ENCODE measurements around the gene SIAE. TPM values are rescaled to one million over a fixed set of nuclear protein-coding genes. Genes with fewer than 3 reads are reported as not detected.

The SIAE gene
- total RNA-seq, 1 experiment from 2014 or later, result 8.4 TPM

- Mint-ChIP-seq H3K27me3 (ENCODE audit: unreplicated experiment) (peaks cover 6% of the 10 kb centered on the region), H3K4me3 (ENCODE audit: low read depth, unreplicated experiment) (no peak overlapping the region), H3K36me3 (ENCODE audit: insufficient read depth, unreplicated experiment) (no peaks in the 10 kb centered on the region), H3K4me1 (ENCODE audit: low read depth, unreplicated experiment) (no peaks in the 10 kb centered on the region), H3K9me3 (ENCODE audit: low read depth, unreplicated experiment) (peaks cover 2% of the 10 kb centered on the region), H3K27ac (ENCODE audit: unreplicated experiment) (no peak overlapping the region)
- CTCF ChIA-PET, result no interaction called here
- no peak for DNase-seq
- BruUV-seq (replicated peaks), result no TSS peak
- no peak for TF ChIP-seq CTCF (IDR thresholded peaks at IDR 0.05; ENCODE audit: unreplicated experiment)
- intact Hi-C loops (cut with micrococcal nuclease; ENCODE audit: unreplicated experiment), result no loop called here
Measured at GRCh38 chr11:124602193-124602592, 71.3 kb downstream of the SIAE start.

GRCh38 chr11:124600621-124601320 is 72.8 kb downstream of the SIAE start:
- no TSS peak for BruUV-seq (replicated peaks)
- Mint-ChIP-seq H3K4me3 (ENCODE audit: low read depth, unreplicated experiment) (no peak overlapping the region), H3K27me3 (ENCODE audit: unreplicated experiment) (peaks cover 16% of the 10 kb centered on the region), H3K9me3 (ENCODE audit: low read depth, unreplicated experiment) (no peaks in the 10 kb centered on the region), H3K4me1 (ENCODE audit: low read depth, unreplicated experiment) (no peaks in the 10 kb centered on the region), H3K27ac (ENCODE audit: unreplicated experiment) (no peak overlapping the region), H3K36me3 (ENCODE audit: insufficient read depth, unreplicated experiment) (no peaks in the 10 kb centered on the region)
- TF ChIP-seq CTCF (IDR thresholded peaks at IDR 0.05; ENCODE audit: unreplicated experiment), result no peak
- no peak for DNase-seq
- CTCF ChIA-PET, result no interaction called here
- intact Hi-C loops (cut with micrococcal nuclease; ENCODE audit: unreplicated experiment), result no loop called here

GRCh38 chr11:124597626-124598025 is 75.9 kb downstream of the SIAE start:
- Mint-ChIP-seq H3K9me3 (ENCODE audit: low read depth, unreplicated experiment) (no peaks in the 10 kb centered on the region), H3K27ac (ENCODE audit: unreplicated experiment) (no peak overlapping the region), H3K4me1 (ENCODE audit: low read depth, unreplicated experiment) (no peaks in the 10 kb centered on the region), H3K27me3 (ENCODE audit: unreplicated experiment) (peaks cover 16% of the 10 kb centered on the region), H3K36me3 (ENCODE audit: insufficient read depth, unreplicated experiment) (no peaks in the 10 kb centered on the region), H3K4me3 (ENCODE audit: low read depth, unreplicated experiment) (no peak overlapping the region)
- intact Hi-C loops (cut with micrococcal nuclease; ENCODE audit: unreplicated experiment), result no loop called here
- no TSS peak for BruUV-seq (replicated peaks)
- DNase-seq, result no peak
- CTCF ChIA-PET, result no interaction called here
- no peak for TF ChIP-seq CTCF (IDR thresholded peaks at IDR 0.05; ENCODE audit: unreplicated experiment)

GRCh38 chr11:124595302-124595701 is 78.2 kb downstream of the SIAE start:
- intact Hi-C loops (cut with micrococcal nuclease; ENCODE audit: unreplicated experiment), result no loop called here
- Mint-ChIP-seq H3K27ac (ENCODE audit: unreplicated experiment) (no peak overlapping the region), H3K27me3 (ENCODE audit: unreplicated experiment) (peaks cover 17% of the 10 kb centered on the region), H3K36me3 (ENCODE audit: insufficient read depth, unreplicated experiment) (no peaks in the 10 kb centered on the region), H3K9me3 (ENCODE audit: low read depth, unreplicated experiment) (no peaks in the 10 kb centered on the region), H3K4me3 (ENCODE audit: low read depth, unreplicated experiment) (no peak overlapping the region), H3K4me1 (ENCODE audit: low read depth, unreplicated experiment) (no peaks in the 10 kb centered on the region)
- TF ChIP-seq CTCF (IDR thresholded peaks at IDR 0.05; ENCODE audit: unreplicated experiment), result no peak
- no TSS peak for BruUV-seq (replicated peaks)
- DNase-seq, result no peak
- CTCF ChIA-PET, result no interaction called here
